Ishikawa (cell line): Measurements from ENCODE around the gene CFAP53.

Source experiments
- CEBPB ChIP-seq: IDR thresholded peaks from 2 replicates; pipeline ENCODE4 v1.6.1; 2012
- CREB1 ChIP-seq: IDR thresholded peaks from 2 replicates; pipeline ENCODE4 v1.6.1; 2012; ENCODE audit warnings: low read depth
- EGR1 ChIP-seq: IDR thresholded peaks from 2 replicates; pipeline ENCODE4 v1.6.1; 2012
- EP300 ChIP-seq: IDR thresholded peaks from 2 replicates; pipeline ENCODE4 v1.6.1; 2012; ENCODE audit warnings: borderline replicate concordance
- FOXM1 ChIP-seq: IDR thresholded peaks from 2 replicates; pipeline ENCODE4 v1.6.1; 2012; ENCODE audit warnings: low read depth, borderline replicate concordance
- MAX ChIP-seq: IDR thresholded peaks from 2 replicates; pipeline ENCODE4 v1.6.1; 2012
- NFIC ChIP-seq: IDR thresholded peaks from 2 replicates; pipeline ENCODE4 v1.6.1; 2012
- RAD21 ChIP-seq: IDR thresholded peaks from 2 replicates; pipeline ENCODE4 v1.6.1; 2012; ENCODE audit warnings: low read depth
- REST ChIP-seq: IDR thresholded peaks from 2 replicates; pipeline ENCODE4 v1.6.1; 2012; ENCODE audit warnings: low read depth, mild to moderate bottlenecking
- TAF1 ChIP-seq: IDR thresholded peaks from 2 replicates; pipeline ENCODE4 v1.6.1; 2012; ENCODE audit warnings: low read depth, mild to moderate bottlenecking
- TCF12 ChIP-seq: IDR thresholded peaks from 2 replicates; pipeline ENCODE4 v1.6.1; 2012; ENCODE audit warnings: low read depth
- TEAD4 ChIP-seq: IDR thresholded peaks from 2 replicates; pipeline ENCODE4 v1.6.1; 2012
- YY1 ChIP-seq: IDR thresholded peaks from 2 replicates; pipeline ENCODE4 v1.6.1; 2012; ENCODE audit warnings: low read depth
- ZBTB7A ChIP-seq: IDR thresholded peaks from 2 replicates; pipeline ENCODE4 v1.6.1; 2012; ENCODE audit warnings: low read depth
- TF ChIP-seq, protein P1 (sequence below): IDR thresholded peaks from 2 replicates; pipeline ENCODE4 v1.6.1; 2012

The CFAP53 gene

DNA sequence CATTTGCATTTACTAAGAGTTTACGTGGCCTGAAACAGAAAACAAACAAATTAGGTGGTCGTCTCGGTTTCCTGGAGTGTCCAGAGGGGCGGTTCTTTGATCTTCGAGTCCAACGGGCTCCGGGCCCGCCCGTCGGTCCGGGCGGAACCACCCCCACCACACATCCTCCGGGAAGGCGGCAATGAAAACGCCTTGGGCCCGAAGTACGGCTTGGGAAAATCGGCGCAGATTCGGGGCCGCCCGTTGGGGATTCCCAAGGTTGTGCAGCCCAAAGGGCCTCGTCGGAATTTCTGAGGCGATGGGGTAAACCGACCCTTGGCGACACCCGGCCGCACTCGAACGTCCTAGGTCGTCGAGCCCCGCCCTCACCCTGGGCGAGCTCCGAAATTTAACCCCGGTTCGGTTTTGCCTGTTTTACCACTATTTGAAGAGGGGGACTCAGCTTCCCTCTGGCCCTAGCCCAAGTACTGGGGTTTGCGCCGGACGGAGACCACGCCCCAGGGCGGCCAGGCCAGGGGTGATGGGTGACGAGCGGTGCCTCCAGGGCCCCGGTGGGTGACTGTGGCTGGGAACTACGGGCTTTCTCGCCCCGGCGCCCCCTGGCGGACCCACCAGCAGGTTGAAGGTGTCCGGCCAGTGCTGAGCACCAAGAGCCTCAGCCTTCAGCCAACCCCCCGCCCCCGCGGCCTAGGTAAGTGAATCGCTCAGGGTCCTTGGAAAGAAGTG lies 1.9 kb upstream of the CFAP53 start:
- no peak for TF ChIP-seq TCF12
- TF ChIP-seq RAD21 = no peak
- no peak for TF ChIP-seq FOXM1
- TF ChIP-seq, protein P1, sequence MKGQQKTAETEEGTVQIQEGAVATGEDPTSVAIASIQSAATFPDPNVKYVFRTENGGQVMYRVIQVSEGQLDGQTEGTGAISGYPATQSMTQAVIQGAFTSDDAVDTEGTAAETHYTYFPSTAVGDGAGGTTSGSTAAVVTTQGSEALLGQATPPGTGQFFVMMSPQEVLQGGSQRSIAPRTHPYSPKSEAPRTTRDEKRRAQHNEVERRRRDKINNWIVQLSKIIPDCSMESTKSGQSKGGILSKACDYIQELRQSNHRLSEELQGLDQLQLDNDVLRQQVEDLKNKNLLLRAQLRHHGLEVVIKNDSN = no peak
- no peak for TF ChIP-seq REST
- no peak for TF ChIP-seq MAX
- TF ChIP-seq NFIC = no peak
- TF ChIP-seq EGR1 = no peak
- TF ChIP-seq TEAD4 = no peak
- no peak for TF ChIP-seq CREB1
- no peak for TF ChIP-seq TAF1
- no peak for TF ChIP-seq CEBPB

DNA sequence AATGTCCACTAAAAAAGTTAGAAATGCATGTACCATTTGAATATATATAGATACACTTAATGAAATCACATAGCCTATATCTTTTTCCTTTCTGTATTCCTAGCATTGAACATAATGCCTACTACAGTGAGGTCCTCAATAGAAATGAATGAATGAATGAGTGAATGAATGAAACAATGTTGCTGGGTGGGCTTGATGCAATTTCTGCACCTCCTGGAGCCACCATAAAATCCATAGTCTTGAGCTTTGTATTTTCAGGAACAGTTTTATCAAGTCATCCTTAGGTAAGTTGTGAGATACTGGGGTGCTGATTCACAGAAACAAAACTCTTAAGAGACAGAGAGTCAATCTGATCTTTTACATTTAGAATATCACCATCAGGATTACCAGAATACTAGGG lies 3.3 kb downstream of the CFAP53 start:
- TF ChIP-seq RAD21 (no peak), TEAD4 (no peak), EP300 (no peak), TAF1 (no peak), EGR1 (no peak), YY1 (no peak), NFIC (no peak), TCF12 (no peak), CEBPB (no peak), REST (no peak), FOXM1 (no peak), MAX (no peak), CREB1 (no peak), ZBTB7A (no peak)
- TF ChIP-seq, protein P1 = no peak

GRCh38 chr18:50250935-50251334 lies 15.4 kb downstream of the CFAP53 start:
- TF ChIP-seq RAD21 (no peak), CEBPB (no peak), TAF1 (no peak), EP300 (no peak), YY1 (no peak), FOXM1 (no peak), TEAD4 (no peak), NFIC (no peak), MAX (no peak), CREB1 (no peak), TCF12 (no peak), REST (no peak), EGR1 (no peak)
- TF ChIP-seq, protein P1 = no peak

- no peak for TF ChIP-seq EP300
- TF ChIP-seq CREB1 = no peak
- TF ChIP-seq TAF1 = no peak
- TF ChIP-seq ZBTB7A = no peak
- no peak for TF ChIP-seq NFIC
- no peak for TF ChIP-seq YY1
- TF ChIP-seq REST = no peak
- no peak for TF ChIP-seq MAX
- TF ChIP-seq CEBPB = no peak
- TF ChIP-seq TEAD4 = no peak
- no peak for TF ChIP-seq FOXM1
Observed at GRCh38 chr18:50249576-50249975, 16.7 kb downstream of the CFAP53 start.
